H9 (cell line): Measurements from ENCODE around the gene ATG5. TPM values are rescaled to one million over a fixed set of nuclear protein-coding genes. Genes with fewer than 3 reads are reported as not detected.

Experiments used
- DNase-seq: peaks from one replicate; pipeline ENCODE4 v3.0.0-alpha.2; 2017
- H2AFZ ChIP-seq: one replicate; pipeline ENCODE4 v1.6.1; 2013; ENCODE audit warnings: mild to moderate bottlenecking, low read length, control low read depth, moderate library complexity
- H2AK5ac ChIP-seq: 2 replicates; pipeline ENCODE4 v1.6.1; 2013; ENCODE audit warnings: low read length, control low read depth, mixed read lengths; ENCODE audit not compliant: insufficient read length
- H2BK120ac ChIP-seq: one replicate; pipeline ENCODE4 v1.6.1; 2013; ENCODE audit warnings: low read depth, mild to moderate bottlenecking, low read length, control low read depth, inconsistent platforms; ENCODE audit not compliant: poor library complexity, severe bottlenecking
- H2BK12ac ChIP-seq: 2 replicates; pipeline ENCODE4 v1.6.1; 2013; ENCODE audit warnings: low read length, control low read depth, mixed read lengths, low read depth; ENCODE audit not compliant: insufficient read length
- H2BK15ac ChIP-seq: 2 replicates; pipeline ENCODE4 v1.6.1; 2013; ENCODE audit warnings: low read depth, low read length, control low read depth
- H2BK20ac ChIP-seq: one replicate; pipeline ENCODE4 v1.6.1; 2013; ENCODE audit warnings: low read depth, mild to moderate bottlenecking, low read length, control low read depth, inconsistent platforms; ENCODE audit not compliant: poor library complexity, severe bottlenecking
- H2BK5ac ChIP-seq: 2 replicates; pipeline ENCODE4 v1.6.1; 2013; ENCODE audit warnings: low read length, control low read depth, mixed read lengths; ENCODE audit not compliant: insufficient read length
- H3K14ac ChIP-seq: 2 replicates; pipeline ENCODE4 v1.6.1; 2013; ENCODE audit warnings: low read length, control low read depth; ENCODE audit not compliant: insufficient read depth
- H3K18ac ChIP-seq: 2 replicates; pipeline ENCODE4 v1.6.1; 2013; ENCODE audit warnings: low read depth, mild to moderate bottlenecking, mixed read lengths, low read length, control low read depth; ENCODE audit not compliant: insufficient read length
- H3K23ac ChIP-seq: 2 replicates; pipeline ENCODE4 v1.6.1; 2013; ENCODE audit warnings: low read length, control low read depth, mixed read lengths, low read depth; ENCODE audit not compliant: insufficient read length
- H3K23me2 ChIP-seq: 2 replicates; pipeline ENCODE4 v1.6.1; 2013; ENCODE audit warnings: low read depth, mild to moderate bottlenecking, mixed read lengths, low read length, control low read depth; ENCODE audit not compliant: insufficient read length, poor library complexity, severe bottlenecking
- H3K27ac ChIP-seq: 2 replicates; pipeline ENCODE4 v1.5.1; 2013; ENCODE audit warnings: low read length, control low read depth, mixed read lengths, low read depth; ENCODE audit not compliant: insufficient read length
- H3K27me3 ChIP-seq: 2 replicates; pipeline ENCODE4 v1.6.1; 2013; ENCODE audit warnings: low read length, control low read depth, inconsistent platforms; ENCODE audit not compliant: insufficient read depth
- H3K4ac ChIP-seq: 2 replicates; pipeline ENCODE4 v1.6.1; 2013; ENCODE audit warnings: low read depth, mild to moderate bottlenecking, control low read depth, inconsistent platforms, low read length, moderate library complexity
- H3K4me1 ChIP-seq: 2 replicates; pipeline ENCODE4 v1.6.1; 2013; ENCODE audit warnings: low read length, control low read depth, inconsistent platforms; ENCODE audit not compliant: insufficient read depth
- H3K4me2 ChIP-seq: 2 replicates; pipeline ENCODE4 v1.6.1; 2013; ENCODE audit warnings: low read length, control low read depth, mixed read lengths; ENCODE audit not compliant: insufficient read length, insufficient read depth
- H3K56ac ChIP-seq: 2 replicates; pipeline ENCODE4 v1.6.1; 2013; ENCODE audit warnings: low read depth, mild to moderate bottlenecking, mixed read lengths, low read length, control low read depth; ENCODE audit not compliant: insufficient read length
- H3K79me1 ChIP-seq: 2 replicates; pipeline ENCODE4 v1.6.1; 2013; ENCODE audit warnings: low read depth, mild to moderate bottlenecking, moderate library complexity, low read length, control low read depth, inconsistent platforms; ENCODE audit not compliant: insufficient read depth, poor library complexity, severe bottlenecking
- H3K79me2 ChIP-seq: 2 replicates; pipeline ENCODE4 v1.6.1; 2013; ENCODE audit warnings: low read length, control low read depth, inconsistent platforms; ENCODE audit not compliant: insufficient read depth
- H3K9ac ChIP-seq: 2 replicates; pipeline ENCODE4 v1.6.1; 2013; ENCODE audit warnings: low read length, control low read depth, mixed read lengths; ENCODE audit not compliant: insufficient read length; ENCODE audit errors: extremely low read depth
- H3K9me3 ChIP-seq: one replicate; pipeline ENCODE4 v1.6.1; 2013; ENCODE audit warnings: low read depth, low read length, inconsistent platforms; ENCODE audit not compliant: control insufficient read depth
- H3T11ph ChIP-seq: one replicate; pipeline ENCODE4 v1.6.1; 2013; ENCODE audit warnings: mild to moderate bottlenecking, low read length, control low read depth, inconsistent platforms
- H4K20me1 ChIP-seq: one replicate; pipeline ENCODE4 v1.6.1; 2013; ENCODE audit not compliant: control insufficient read depth, insufficient read length, insufficient read depth
- H4K5ac ChIP-seq: 2 replicates; pipeline ENCODE4 v1.6.1; 2013; ENCODE audit warnings: low read depth, mild to moderate bottlenecking, mixed read lengths, low read length, control low read depth; ENCODE audit not compliant: insufficient read length
- H4K8ac ChIP-seq: replicated peaks from 2 replicates; pipeline ENCODE4 v1.6.1; 2013; ENCODE audit warnings: low read length, control low read depth, mixed read lengths, low read depth; ENCODE audit not compliant: insufficient read length
- H4K91ac ChIP-seq: 2 replicates; pipeline ENCODE4 v1.6.1; 2013; ENCODE audit warnings: low read depth, mild to moderate bottlenecking, moderate library complexity, mixed read lengths, low read length, control low read depth; ENCODE audit not compliant: insufficient read length
- H3K27ac Mint-ChIP-seq, 3 experiments: 2 replicates in 2 of 3; 3 replicates in 1 of 3; pipeline ENCODE4 v1.8.0; 2020 to 2021; ENCODE audit warnings: mixed read lengths in 3 of 3, mild to moderate bottlenecking in 1 of 3, moderate library complexity in 1 of 3
- H3K27me3 Mint-ChIP-seq: 2 replicates; pipeline ENCODE4 v1.8.0; 2021; ENCODE audit warnings: low read depth, mild to moderate bottlenecking, moderate library complexity, mixed read lengths
- H3K36me3 Mint-ChIP-seq, 3 experiments: 2 replicates in 2 of 3; 3 replicates in 1 of 3; pipeline ENCODE4 v1.8.0; 2020 to 2021; ENCODE audit warnings: low read depth in 3 of 3, mixed read lengths in 3 of 3; ENCODE audit not compliant: insufficient read depth in 1 of 3
- H3K4me1 Mint-ChIP-seq, 2 experiments: 2 replicates each; pipeline ENCODE4 v1.8.0; 2020; ENCODE audit warnings: mixed read lengths in 2 of 2
- H3K4me3 Mint-ChIP-seq, 2 experiments: 2 replicates in 1 of 2; 3 replicates in 1 of 2; pipeline ENCODE4 v1.8.0; 2020 to 2021; ENCODE audit warnings: mild to moderate bottlenecking in 2 of 2, mixed read lengths in 2 of 2, moderate library complexity in 1 of 2
- H3K9me3 Mint-ChIP-seq, 2 experiments: 2 replicates in 1 of 2; 3 replicates in 1 of 2; pipeline ENCODE4 v1.8.0; 2020; ENCODE audit warnings: mild to moderate bottlenecking in 2 of 2, mixed read lengths in 2 of 2, moderate library complexity in 1 of 2
- CTCF ChIP-seq: fragments of 200-600 bp; sonication (generic); conservative IDR thresholded peaks from 3 replicates; pipeline ENCODE4 v1.8.0; 2021; ENCODE audit warnings: antibody characterized with exemption, mild to moderate bottlenecking
- WGBS: extraction: QIAGEN DNeasy Blood & Tissue Kit; methylation state at CpG from one replicate; pipeline ENCODE4 v1.1.7; 2013; ENCODE audit warnings: missing lambda C conversion rate, low lambda C conversion rate, mixed read lengths; ENCODE audit not compliant: insufficient read length; ENCODE audit errors: extremely low coverage; 5-methylcytosine and 5-hydroxymethylcytosine counted together
- total RNA-seq: library from RNA; stranded (reverse); gene quantifications from 2 replicates; pipeline ENCODE4 v1.2.1, GENCODE V29; 2021

ATG5 gene
- total RNA-seq, 1 experiment from 2014 or later, result 36.7 TPM

GRCh38 chr6:106247293-106247692, 78.3 kb downstream of the ATG5 start:
- Mint-ChIP-seq H3K9me3 (no peaks in the 10 kb centered on the region), H3K4me1 (peaks cover 3 to 4% of the 10 kb centered on the region in 2 experiments; a peak in 3 of 4 replicates), H3K36me3 (peaks cover 0 to 22% (median 13%) of the 10 kb centered on the region in 3 experiments; a peak in 5 of 7 replicates), H3K4me3 (no peak overlapping the region), H3K27ac (no peak overlapping the region), H3K27me3 (no peaks in the 10 kb centered on the region)
- no peak overlapping the region for H3K23ac ChIP-seq
- H3K27me3 ChIP-seq, result no peaks in the 10 kb centered on the region
- no peak for DNase-seq
- H3K56ac ChIP-seq, result no peak overlapping the region
- no peaks in the 10 kb centered on the region for H3K23me2 ChIP-seq
- no CpG with 5 or more reads among the region's 3 CpGs for WGBS
- H3K4me1 ChIP-seq, result no peaks in the 10 kb centered on the region
- H3T11ph ChIP-seq, result no peak overlapping the region
- no peaks in the 10 kb centered on the region for H3K79me1 ChIP-seq
- H2BK5ac ChIP-seq, result no peak overlapping the region
- H3K9ac ChIP-seq, result no peak overlapping the region
- no peak overlapping the region for H3K4ac ChIP-seq
- no peaks in the 10 kb centered on the region for H4K20me1 ChIP-seq
- H3K9me3 ChIP-seq, result no peaks in the 10 kb centered on the region
- H4K5ac ChIP-seq, result no peak overlapping the region
- no peak overlapping the region for H2AFZ ChIP-seq
- no peaks in the 10 kb centered on the region for H3K79me2 ChIP-seq
- no peak overlapping the region for H2BK15ac ChIP-seq
- no peak overlapping the region for H2BK20ac ChIP-seq
- no peak overlapping the region for H2AK5ac ChIP-seq
- H2BK12ac ChIP-seq, result no peak overlapping the region
- no peak overlapping the region for H4K91ac ChIP-seq
- H3K4me2 ChIP-seq, result no peak overlapping the region
- H3K27ac ChIP-seq, result no peak overlapping the region
- TF ChIP-seq CTCF, result no peak
- no peak overlapping the region for H3K14ac ChIP-seq
- no peak overlapping the region for H2BK120ac ChIP-seq
- no peak overlapping the region for H4K8ac ChIP-seq
- no peak overlapping the region for H3K18ac ChIP-seq
